GM19035 (cell line): Measurements from ENCODE around the gene DGKD.

Source experiments
- ATAC-seq: cut with Tn5 transposase; IDR thresholded peaks from one replicate; pipeline ENCODE4 v1.9.1; 2021; ENCODE audit not compliant: unreplicated experiment

DGKD gene

DNA sequence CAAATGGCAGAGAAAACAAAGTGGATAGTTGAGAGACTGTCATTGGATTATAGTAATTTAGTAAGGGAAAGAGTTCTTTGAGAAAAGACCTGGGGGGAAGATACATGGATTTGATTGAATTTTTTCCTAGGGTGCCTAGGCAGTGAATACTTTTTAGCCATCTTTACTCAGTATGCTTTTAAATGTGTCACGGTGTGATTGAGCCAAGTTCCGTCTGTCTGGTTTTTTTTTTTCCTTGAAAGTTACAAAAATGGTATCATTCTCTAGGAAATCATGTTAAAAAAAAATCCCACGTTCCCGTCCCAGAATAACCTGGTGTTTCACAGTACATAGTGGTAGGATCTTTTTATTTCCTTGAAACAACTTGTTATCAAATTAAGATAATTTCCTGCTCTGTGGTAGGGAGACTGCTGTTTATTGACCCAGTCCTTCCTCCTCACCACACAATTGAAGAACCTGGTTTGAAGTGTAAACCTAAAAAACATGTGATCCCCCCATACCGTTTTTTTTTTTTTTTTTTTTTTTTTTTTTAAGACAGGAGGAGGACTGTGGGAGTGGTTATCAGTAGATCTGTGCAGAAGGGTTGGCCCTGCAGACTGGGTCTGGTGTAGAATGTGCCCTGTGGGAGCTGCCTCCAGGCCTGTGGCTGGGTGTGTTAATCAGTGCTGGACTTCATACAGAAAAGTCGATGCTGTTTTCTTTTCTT lies 55.1 kb downstream of the DGKD start:
- ATAC-seq, result no peak

DNA sequence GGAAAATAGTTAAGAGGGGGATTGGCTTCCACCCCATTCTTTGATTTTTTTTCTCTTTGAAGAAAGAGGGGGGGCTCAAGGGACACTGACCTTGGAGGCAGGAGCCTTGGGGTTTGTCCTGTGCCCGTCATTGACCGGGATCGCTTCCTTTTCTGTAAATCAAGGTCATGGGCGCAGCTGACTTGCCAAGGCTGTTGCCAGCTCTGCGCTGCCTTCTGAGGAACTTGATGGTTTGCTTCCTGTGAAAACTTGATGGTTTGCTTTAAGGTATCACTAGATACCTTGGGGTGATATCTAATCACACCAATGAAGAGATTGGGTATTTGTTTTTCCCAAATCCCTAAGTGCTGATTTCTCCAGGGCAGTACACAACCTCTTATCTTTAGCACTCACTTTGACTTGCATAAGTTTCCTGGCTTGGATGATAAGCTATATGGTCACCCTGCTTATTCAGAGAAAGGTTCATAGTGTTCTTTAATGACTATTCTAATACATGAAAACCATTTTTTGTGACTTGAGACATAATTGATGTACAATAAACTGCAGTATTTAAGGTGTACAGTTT lies 56.0 kb downstream of the DGKD start:
- no peak for ATAC-seq

- no peak for ATAC-seq
These were observed 56.9 kb downstream of the DGKD start for GRCh38 chr2:233411162-233411561.

GRCh38 chr2:233412405-233412804 lies 58.1 kb downstream of the DGKD start:
- no peak for ATAC-seq

GRCh38 chr2:233413046-233413445 lies 58.8 kb downstream of the DGKD start:
- no peak for ATAC-seq

DNA sequence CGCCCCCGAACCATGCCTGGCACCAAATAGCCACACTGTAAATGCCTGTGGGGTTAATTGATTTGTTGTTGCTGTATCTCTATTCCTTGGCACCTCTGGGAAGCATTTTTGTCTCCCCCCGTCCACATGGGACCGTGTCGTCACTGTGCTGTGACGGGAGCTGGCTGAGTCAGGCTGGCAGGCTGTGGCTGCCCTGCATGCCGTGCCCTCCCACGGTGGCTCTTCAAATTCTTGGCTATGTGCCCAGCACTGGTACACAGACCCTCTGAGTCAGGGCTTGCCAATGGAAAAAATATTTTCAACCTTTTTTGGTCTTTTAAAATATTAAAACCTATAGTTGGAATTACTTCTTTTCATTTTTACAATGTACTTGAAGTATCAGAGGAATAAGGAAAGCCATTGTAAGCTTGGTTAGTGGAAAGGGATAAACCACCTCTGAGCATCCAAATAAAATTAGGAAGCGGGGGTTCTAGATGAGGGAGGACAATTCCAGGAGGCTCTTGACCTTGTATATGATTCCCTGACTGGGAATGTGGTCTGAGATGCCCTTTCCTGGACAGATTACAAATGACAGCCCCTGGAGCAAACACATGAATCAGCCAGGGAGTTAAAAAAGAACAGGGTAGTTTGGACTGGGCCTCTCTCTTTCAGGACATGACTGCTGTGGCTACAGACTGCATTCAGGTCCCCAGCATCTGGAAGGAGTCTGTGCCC lies 59.4 kb downstream of the DGKD start:
- ATAC-seq, result no peak

DNA sequence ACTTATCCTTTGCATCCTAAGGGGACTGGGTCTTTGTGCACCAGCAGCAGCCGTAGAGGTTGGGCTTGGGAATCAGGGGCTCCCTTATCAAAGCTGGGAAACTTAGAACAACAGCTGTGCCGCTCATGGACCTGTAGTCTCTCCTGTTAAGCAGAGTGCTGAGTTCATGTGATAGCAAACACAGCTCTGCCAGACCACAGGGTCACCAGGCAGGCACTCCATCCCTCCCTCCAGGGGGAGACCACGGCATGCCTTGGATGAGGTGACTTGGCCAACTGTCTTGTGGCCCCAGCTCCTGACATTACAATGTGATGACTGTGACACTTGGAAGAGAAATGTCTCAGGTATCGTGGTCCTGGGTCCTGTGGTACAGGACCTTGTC lies 60.0 kb downstream of the DGKD start:
- ATAC-seq, result no peak

GRCh38 chr2:233414777-233415570 lies 60.7 kb downstream of the DGKD start:
- ATAC-seq, result no peak

DNA sequence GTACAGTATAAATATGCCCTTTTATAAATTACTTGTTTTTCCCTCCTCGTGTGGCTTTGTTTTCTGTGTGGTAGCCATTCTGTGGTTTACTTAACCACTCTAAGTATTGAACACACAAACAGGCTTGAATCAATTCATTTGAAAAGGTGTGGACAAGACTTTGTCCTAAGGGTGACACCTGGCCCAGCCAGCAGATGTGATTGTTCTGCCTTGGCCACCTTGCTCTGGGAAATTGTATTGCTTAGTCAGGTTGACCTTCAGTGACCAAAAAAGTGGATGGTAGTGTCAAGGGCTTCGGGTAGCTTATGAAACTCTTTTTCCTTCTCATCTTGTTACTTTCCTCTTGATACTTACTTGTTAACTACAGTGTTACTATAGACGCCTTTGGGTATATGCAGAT lies 61.9 kb downstream of the DGKD start:
- ATAC-seq, result no peak

GRCh38 chr2:233416706-233417105 lies 62.4 kb downstream of the DGKD start:
- no peak for ATAC-seq

GRCh38 chr2:233417282-233417681 lies 63.0 kb downstream of the DGKD start:
- no peak for ATAC-seq

DNA sequence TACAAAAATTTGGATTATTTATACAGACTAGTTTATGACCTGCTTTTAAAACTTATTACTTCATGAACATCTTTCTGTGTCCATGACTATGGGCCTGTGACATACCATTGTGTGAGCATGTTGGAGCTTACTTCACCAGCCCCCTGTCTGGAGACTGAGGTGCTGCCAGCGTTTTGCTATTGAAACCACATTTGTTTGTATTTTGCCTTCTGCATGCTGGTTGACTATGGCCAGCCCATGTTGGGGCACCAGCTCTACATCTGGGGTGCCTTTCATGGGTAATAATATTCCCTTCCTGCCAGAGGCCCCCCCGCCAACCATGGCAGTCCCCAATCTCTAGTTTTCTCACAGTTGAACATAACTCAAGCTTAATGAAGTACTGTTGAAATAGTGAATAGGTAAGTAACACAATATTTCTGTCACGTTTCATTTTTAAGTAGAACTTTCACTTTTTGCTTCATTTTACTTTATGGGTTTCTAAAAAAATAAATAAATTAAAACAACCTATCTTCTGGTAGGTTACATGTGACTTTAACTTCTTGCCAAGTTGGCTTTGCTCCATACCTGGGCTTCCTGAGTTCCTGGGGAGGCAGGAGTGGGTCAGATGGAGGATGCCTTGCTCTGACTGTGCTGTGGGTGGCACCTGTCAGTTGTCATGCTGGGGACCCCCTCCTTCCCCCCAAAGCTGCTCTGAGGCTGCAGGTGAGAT lies 63.9 kb downstream of the DGKD start:
- ATAC-seq, result no peak

GRCh38 chr2:233418761-233419546 lies 64.7 kb downstream of the DGKD start:
- ATAC-seq, result peak; percentile 47

DNA sequence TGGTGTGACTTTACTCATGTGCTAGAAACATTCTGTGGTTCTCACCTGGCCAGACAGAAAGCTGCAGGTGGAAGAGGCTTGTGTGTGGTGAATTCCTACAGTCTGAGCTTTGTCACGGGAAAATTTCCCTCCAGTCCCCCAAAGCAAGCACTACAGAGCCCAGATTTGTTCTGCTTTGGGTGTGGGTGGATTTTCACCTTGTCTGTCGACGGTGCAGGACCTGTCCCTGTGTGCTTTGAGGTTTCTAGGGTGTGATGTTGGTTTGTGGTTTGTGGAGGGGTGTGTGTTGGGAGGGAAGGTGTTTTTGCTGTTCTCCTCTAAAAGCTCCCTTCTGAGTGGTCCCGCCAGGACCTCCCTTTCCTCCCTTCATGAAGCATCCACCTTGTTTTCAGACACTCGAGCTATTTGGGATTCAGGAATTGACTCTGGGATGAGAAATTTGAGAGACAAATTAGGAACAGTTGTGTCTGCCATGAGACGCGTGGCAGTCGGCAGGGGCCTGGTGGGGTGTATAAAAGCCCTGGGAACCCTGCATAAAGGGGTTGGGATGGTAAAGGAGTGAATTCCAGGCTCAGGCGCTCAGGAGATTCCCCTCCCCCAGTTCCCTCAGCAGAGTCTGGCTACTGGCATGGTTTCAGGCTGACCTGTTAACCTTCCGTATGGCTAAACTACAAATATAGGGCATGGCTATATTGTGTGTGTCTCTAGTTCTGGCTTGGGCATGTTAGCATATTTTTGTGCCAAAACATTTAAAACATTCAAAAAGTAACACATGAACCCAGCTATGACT lies 65.5 kb downstream of the DGKD start:
- peak; percentile 37 for ATAC-seq

- ATAC-seq, result no peak
These were observed 67.0 kb downstream of the DGKD start for GRCh38 chr2:233421091-233421816.

GRCh38 chr2:233422050-233422639 lies 67.9 kb downstream of the DGKD start:
- ATAC-seq, result peak; percentile 52

DNA sequence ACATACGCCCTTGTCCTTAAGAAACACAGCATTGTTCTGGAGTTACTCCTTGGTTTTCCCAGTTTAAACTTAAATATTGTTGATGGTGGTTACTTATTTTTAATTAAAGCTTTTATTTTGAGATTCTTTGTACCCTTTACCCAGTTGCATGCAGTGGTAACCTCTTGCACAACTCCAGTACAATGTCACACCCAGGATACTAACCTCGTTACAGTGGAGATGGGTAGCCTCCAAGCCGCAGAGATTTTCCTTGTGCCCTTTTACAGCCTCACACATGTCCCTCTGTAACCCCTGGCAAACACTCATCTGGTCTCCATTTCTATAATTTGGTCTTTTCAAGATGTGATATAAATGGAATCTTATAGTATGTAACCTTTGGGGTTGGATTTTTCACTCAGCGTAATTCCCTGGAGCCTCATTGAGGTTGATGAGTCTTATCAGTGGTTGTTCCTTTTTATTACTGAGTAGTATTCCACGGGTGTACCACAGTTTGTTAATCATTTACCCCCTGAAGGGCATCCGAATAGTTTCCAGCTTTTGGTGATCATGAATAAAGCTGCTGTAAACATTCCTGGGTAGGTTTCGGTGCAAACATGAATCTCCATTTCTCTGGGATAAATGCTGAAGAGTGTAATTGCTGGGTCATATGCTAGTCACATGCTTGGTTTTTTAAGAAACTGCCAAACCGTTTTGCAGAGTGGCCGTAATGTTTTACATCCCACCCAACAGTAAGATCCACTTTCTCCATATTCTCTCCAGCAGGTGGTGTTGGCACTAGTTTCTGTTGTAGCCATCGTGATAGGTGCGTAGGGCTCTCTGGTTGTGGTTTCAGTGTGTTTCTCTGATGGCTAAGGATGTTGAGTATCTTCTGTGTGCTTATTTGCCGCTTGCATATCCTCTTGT lies 68.6 kb downstream of the DGKD start:
- ATAC-seq, result no peak

DNA sequence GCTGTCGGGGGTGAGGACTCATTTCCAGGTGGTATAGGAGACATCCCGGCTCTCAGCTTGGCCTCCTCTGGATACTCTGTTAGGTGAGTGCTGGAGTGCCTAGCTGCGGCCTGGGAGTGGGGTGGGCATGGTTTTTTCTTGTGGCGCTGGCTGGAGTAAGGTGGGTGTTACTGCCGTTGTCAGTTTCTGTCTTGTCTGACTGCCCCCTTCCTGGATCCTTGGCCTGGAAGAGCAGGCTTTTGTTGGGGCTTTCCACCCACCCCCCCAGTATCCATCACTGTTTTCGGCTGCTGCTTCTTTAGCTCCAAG lies 69.2 kb downstream of the DGKD start:
- ATAC-seq, result no peak
